Kidney (tissue), 14 donors: ENCODE results near the gene EIF4G3. TPM values are rescaled to one million over a fixed set of nuclear protein-coding genes. Genes with fewer than 3 reads are reported as not detected.

Experiments
- DNase-seq, 5 donors: peaks; one replicate each; pipeline ENCODE4 v3.0.0-alpha.2; 2013 to 2020
- FAIRE-seq: peaks from 2 replicates; lab custom pipeline; 2012; peaks lifted over from hg19 to GRCh38; lab: Jason Lieb, UNC
- H3K27ac ChIP-seq, 2 donors: one replicate each; pipeline ENCODE4 v1.7.0; 2013; ENCODE audit warnings: low read depth in 2 of 2, low read length in 2 of 2, inconsistent platforms in 1 of 2
- H3K27me3 ChIP-seq: one replicate; pipeline ENCODE4 v1.7.1; 2013; ENCODE audit warnings: low read length, inconsistent platforms; ENCODE audit not compliant: control insufficient read depth, insufficient read depth
- H3K36me3 ChIP-seq, 3 donors: one replicate each; pipeline versions ENCODE4 v1.7.0 to v1.7.1; 2013; ENCODE audit warnings: low read length in 3 of 3, control low read depth in 1 of 3, inconsistent platforms in 1 of 3; ENCODE audit not compliant: insufficient read depth in 3 of 3, control insufficient read depth in 2 of 3
- H3K4me1 ChIP-seq, 3 donors: one replicate each; pipeline versions ENCODE4 v1.7.0 to v1.7.1; 2013; ENCODE audit warnings: low read length in 3 of 3, inconsistent platforms in 1 of 3, low read depth in 1 of 3; ENCODE audit not compliant: control insufficient read depth in 2 of 3, insufficient read depth in 2 of 3
- H3K4me3 ChIP-seq, 3 donors: one replicate each; pipeline versions ENCODE4 v1.7.0 to v1.8.1; 2013; ENCODE audit warnings: low read length in 3 of 3, control low read depth in 1 of 3, inconsistent platforms in 1 of 3
- H3K9ac ChIP-seq, 3 donors: one replicate each; pipeline versions ENCODE4 v1.7.0 to v1.7.1; 2013; ENCODE audit warnings: low read length in 3 of 3, control low read depth in 1 of 3, inconsistent platforms in 1 of 3
- H3K9me3 ChIP-seq, 3 donors: one replicate each; pipeline versions ENCODE4 v1.7.0 to v1.7.1; 2013; ENCODE audit warnings: low read length in 3 of 3, control low read depth in 1 of 3, inconsistent platforms in 1 of 3; ENCODE audit not compliant: control insufficient read depth in 2 of 3, insufficient read depth in 1 of 3
- intact Hi-C: fragments of 100-400 bp; cut with DNase I; formaldehyde crosslinking; loops from one replicate; pipeline ENCODE4 v1.11.1; 2022
- polyA plus RNA-seq: library from polyadenylated mRNA; stranded (reverse); fragments of 350-450 nt; fragmentation: Illumina TruSeq; extraction: RNeasy Lipid Tissue Mini Kit (QIAGEN cat#74804); gene quantifications from one replicate; pipeline ENCODE4 v1.2.3, GENCODE V29; 2014; ENCODE audit warnings: low read depth, low replicate concordance; ENCODE audit not compliant: insufficient read depth
- total RNA-seq: library from RNA; stranded (reverse); fragmentation: NEBNext Ultra II Directional; extraction: Animal tissue kit (Norgen Biotek cat#: 25700); gene quantifications from one replicate; pipeline ENCODE4 v1.2.1, GENCODE V29; 2021
- TF ChIP-seq, protein P1 (sequence below): IDR thresholded peaks from 3 replicates; pipeline ENCODE4 v1.5.1; 2012; ENCODE audit warnings: mild to moderate bottlenecking, moderate library complexity, borderline replicate concordance; ENCODE audit not compliant: insufficient read depth; ENCODE audit errors: extremely low read depth
- donor health status: control.
- donor health status: control.
- donor health status: control.
- donor health status: control.
- donor health status: control.
- donor health status: DM: yes; HTN: yes; CAD: no.
- donor health status: Normal renal cell carcinoma (clear cell type).

Gene EIF4G3
- total and polyA plus RNA-seq, 2 donors from 2014 or later: 14.8 to 61.6 TPM

DNA sequence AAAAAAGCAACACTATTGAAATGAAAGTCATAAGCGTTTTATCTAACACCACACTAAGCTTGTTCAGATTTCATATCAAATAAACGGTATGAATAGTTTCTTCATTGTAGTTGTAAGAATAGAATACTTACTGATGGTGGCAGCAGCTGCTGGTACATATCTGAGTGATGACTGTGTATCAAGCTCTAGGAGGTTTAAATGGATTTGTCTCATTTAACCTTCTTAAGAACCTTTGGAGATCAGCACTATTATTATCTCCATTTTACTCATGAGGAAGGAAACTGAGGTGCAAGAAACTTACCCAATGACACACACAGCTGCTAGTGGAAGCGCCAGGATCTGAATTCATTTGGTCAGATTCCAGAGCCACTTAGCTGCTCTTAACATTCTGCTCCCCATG lies 104.0 kb downstream of the EIF4G3 start:
- Histone ChIP-seq H3K9me3 (no peaks in the 10 kb centered on the region), H3K27ac (no peak overlapping the region), H3K4me1 (peaks cover 0 to 7% (median 2%) of the 10 kb centered on the region in 3 donors), H3K36me3 (no peaks in the 10 kb centered on the region), H3K9ac (no peak overlapping the region), H3K4me3 (no peak overlapping the region), H3K27me3 (no peaks in the 10 kb centered on the region)
- no peak for DNase-seq
- intact Hi-C loops: no loop called here
- TF ChIP-seq, protein P1, sequence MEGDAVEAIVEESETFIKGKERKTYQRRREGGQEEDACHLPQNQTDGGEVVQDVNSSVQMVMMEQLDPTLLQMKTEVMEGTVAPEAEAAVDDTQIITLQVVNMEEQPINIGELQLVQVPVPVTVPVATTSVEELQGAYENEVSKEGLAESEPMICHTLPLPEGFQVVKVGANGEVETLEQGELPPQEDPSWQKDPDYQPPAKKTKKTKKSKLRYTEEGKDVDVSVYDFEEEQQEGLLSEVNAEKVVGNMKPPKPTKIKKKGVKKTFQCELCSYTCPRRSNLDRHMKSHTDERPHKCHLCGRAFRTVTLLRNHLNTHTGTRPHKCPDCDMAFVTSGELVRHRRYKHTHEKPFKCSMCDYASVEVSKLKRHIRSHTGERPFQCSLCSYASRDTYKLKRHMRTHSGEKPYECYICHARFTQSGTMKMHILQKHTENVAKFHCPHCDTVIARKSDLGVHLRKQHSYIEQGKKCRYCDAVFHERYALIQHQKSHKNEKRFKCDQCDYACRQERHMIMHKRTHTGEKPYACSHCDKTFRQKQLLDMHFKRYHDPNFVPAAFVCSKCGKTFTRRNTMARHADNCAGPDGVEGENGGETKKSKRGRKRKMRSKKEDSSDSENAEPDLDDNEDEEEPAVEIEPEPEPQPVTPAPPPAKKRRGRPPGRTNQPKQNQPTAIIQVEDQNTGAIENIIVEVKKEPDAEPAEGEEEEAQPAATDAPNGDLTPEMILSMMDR: no peak
- no peak for FAIRE-seq

DNA sequence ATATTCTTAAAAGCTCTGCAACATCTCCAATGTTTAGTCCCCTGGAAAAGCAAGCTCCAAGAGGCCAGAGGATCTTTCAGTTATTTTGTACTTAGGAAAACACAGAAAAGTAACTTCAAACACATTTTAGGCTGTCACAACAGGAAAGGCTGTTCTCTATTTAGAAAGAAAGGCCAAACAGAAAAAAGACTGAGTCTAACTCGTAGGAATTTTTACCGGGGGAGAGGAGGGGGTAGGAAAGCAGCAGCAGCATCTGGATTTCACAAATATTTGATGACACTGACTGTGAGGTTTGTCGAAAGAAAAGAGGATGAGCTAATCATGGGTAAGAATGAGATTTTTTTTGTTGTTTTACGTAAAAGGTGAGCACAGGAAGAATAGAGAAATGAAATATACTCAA lies 107.1 kb downstream of the EIF4G3 start:
- TF ChIP-seq, protein P1: no peak

DNA sequence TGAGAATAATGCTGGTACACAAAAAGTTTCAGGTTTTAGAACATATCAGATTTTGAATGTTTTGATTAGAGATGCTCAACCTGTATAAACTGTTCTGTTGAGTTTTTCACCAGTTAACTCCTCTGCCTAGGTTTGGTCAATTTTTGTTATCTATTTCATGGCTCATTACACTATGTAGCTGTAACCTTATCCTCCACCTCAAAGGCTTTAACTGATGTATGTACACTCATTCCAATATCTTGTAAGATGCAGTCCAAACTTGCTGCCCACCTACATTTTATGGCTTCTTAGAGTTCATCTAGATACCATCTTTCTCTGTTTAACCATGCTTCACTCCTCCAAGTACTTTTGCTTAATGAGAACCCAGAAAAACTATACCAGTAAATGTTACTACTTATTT lies 107.8 kb downstream of the EIF4G3 start:
- DNase-seq: peak in 2 of 5 donors; percentile 11 to 29
- H3K9ac ChIP-seq: no peak overlapping the region
- H3K4me1 ChIP-seq: peaks cover 0 to 7% (median 2%) of the 10 kb centered on the region in 3 donors
- no peaks in the 10 kb centered on the region for H3K27me3 ChIP-seq
- H3K27ac ChIP-seq: no peak overlapping the region
- FAIRE-seq: no peak
- intact Hi-C loops: no loop called here
- H3K9me3 ChIP-seq: no peaks in the 10 kb centered on the region
- no peaks in the 10 kb centered on the region for H3K36me3 ChIP-seq
- H3K4me3 ChIP-seq: no peak overlapping the region
- TF ChIP-seq, protein P1: no peak

More for the DNA sequence above, 107.1 kb downstream of the EIF4G3 start:
- Histone ChIP-seq H3K9me3 (no peaks in the 10 kb centered on the region), H3K9ac (no peak overlapping the region), H3K27ac (no peak overlapping the region), H3K4me3 (no peak overlapping the region), H3K36me3 (no peaks in the 10 kb centered on the region), H3K27me3 (no peaks in the 10 kb centered on the region), H3K4me1 (peaks cover 0 to 7% (median 2%) of the 10 kb centered on the region in 3 donors)
- intact Hi-C loops: no loop called here
- FAIRE-seq (peak; percentile 32), DNase-seq (peak in 2 of 5 donors; percentile 41 to 46)
